HuH-7 (cell line): ENCODE measurements around the gene STXBP6.
A peak's percentile ranks its signal among the peaks of the same experiment; 100 is the strongest.

Source experiments
- DNase-seq: peaks from one replicate; pipeline ENCODE4 v3.0.0; 2011; ENCODE audit warnings: low spot score

STXBP6 gene

DNA sequence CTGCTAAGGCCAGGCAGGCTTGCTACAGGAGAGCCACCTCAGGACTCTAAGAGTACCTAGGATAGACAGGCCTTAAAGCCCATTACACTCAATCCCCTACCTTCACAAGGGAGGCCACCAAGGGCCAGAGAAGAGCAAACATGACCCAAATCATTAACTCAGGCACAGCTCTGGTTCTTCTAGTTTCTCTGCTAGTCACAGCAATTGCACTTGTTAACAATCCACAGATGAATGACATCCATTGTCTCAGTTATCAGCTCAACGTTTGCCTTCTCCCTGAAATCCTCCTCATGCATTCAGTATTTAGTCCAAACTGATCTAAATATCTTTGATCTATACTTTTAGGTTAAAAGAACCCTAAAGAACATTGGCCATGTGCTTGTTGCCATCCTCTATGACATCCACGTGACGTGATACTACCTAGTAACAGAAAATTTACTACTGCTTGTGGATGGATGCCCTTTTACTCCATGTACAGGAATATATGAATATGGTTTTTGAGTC, 164.5 kb downstream of the STXBP6 start:
- DNase-seq: peak; percentile 56

DNA sequence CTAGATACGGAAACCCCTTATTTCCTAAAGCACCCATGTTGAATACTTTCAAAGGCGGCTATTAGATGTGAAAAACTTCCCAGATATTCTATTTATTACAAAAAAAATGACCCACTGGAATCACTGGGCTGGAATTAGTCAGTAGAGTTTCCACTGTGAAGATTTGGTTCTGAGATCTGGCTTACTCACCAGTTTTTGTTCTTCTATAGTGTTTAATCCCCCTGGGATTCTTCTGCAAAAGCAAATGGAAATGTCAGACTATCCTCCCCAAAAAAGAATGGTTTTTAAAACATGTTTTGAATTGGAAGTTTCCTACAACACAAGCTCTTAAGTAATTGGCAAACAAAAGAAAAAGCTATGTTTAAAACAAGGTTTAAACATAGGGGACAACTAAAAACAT, 166.4 kb downstream of the STXBP6 start:
- DNase-seq: no peak

DNA sequence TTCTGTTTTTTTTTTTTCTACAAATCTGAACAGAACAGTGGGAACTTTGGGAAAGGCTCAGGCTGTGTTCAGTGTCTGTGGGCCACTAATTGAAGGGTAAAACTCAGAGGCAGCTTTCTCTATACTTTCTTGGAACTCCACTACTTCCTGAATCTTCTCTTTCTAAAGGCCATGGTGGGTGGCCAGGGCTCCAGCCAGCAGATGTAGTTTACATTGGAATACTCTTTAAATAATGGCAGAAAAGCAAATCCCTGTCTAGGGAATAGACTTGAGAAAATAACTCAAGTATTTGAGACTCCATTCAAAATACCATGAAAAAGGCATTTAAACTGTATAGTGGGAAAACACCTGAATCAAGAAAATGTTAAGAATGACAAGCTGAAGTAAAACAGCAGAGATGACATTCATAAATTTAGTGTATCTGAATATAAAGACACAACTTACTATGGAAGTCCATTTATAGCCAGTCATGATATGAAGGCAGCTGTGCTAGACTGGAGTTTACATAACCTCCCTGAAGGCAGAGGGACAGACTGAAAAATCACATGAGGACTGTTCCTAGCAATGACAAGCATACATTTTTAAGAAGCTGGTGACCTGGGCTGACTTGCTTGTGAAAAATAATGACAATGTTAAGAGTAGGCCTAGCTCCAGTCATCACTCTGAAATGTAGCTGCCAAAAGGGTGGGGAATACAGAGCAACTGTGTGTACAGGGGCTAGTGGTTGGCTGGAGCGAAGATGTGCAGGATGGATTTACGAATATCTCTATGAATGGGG, 168.6 kb downstream of the STXBP6 start:
- DNase-seq: no peak

DNA sequence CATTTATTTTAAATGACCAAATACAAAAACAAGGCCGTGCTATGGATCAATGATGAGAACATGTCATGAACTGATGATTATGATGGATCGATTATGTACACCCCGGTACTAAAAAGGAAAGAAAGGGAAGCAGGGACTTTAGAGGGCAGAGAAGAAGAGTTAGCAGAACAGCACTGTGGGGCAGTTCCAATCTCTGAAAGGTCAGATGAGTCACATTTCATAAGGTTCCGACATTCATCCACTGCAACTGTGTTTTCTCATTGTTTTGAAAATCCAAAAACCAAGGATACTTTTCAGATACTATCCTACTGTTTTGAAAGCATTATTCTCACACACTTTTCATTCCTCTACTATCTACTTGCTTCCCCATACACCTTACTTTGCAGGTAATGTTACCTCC, 169.3 kb downstream of the STXBP6 start:
- no peak for DNase-seq

DNA sequence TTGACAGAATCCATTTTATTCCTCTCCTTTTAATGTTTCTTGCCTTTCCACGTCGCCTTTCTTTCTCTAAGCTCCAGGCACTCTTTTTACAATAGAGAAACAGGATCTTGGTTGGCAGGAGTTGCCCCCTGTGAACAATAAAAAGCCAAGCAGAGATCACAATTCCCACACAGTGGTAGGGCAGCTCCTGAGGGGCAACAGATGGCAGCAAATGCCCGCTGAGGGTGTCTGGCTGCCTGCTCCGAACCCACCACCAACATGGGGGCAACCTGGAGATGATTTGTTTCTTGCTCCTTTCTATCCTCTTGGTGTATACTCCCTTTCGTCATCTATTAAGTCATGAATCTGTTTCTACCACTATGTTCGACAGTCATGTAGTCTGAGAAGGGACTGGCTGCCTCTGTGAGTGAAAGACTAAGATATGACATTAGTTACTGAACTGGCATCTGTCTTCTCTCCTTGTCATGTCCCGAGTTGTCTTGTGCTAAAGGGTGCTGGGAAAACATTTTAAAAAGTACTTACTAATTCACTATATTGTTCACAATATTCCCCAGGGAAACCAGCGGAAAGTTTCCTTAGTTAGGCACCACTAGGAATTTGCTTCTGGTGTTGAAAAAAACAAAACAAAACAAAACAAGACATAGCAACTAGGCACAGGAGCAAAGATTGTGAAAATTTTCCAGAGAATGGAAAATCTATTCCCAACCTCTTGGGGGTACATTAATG, 170.1 kb downstream of the STXBP6 start:
- DNase-seq: no peak

DNA sequence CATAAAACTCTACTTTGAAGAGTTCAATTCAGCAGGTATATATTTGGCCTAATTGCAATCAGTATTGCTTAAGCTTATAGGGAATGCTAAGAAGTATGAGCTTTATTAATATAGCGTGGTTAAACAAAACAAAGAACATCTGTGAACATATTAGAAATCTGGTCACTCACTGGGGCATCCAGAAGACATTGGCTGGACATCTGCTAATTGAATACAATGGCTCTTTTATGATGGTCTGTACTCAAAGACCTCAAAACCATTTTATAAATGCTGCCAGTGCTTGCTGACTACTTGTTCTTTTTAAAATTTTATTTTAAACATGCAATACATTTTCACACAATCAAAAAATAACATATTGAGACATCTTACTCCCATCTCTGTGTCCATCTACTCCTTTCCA, 173.0 kb downstream of the STXBP6 start:
- no peak for DNase-seq

DNA sequence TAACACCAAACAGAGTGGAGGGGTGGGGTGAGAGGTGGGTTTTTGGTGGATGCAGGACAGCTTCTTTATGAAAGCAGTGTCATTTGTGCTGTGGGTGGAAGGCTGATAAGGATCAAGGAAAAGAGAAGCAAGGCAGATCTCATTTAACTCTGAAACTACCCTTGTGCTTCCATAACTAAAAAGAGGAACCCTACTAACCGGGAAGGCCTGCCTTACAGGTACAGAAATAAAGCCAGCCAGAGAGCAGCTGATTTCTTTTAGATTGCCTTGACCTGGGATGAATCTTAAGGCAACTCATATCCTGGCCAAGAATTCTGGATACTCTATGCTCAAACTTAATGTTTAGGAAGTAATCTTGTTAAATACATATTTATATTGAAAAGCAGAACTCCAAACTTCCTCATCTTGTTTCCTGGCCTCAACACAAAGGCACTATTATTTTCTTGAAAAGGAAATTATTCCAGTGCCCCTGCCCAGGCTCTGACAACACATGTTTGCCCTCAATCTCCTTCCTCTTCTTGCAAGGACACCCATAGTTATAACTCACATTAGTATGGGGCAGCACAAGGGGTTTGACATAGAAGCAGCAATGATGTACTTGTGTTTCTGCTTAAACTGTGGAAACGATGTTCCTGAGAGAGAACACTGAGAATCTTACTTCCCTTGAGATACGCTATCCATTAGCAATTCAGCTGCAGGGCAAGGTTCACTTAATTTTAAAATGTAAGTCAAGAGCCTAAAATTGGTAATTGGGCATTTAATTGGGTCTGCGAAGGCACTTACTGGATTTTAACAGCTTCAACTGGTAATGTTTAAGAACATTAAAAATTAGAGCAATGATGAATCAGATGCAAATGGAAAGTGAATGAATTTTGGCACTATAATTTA, 173.7 kb downstream of the STXBP6 start:
- no peak for DNase-seq

DNA sequence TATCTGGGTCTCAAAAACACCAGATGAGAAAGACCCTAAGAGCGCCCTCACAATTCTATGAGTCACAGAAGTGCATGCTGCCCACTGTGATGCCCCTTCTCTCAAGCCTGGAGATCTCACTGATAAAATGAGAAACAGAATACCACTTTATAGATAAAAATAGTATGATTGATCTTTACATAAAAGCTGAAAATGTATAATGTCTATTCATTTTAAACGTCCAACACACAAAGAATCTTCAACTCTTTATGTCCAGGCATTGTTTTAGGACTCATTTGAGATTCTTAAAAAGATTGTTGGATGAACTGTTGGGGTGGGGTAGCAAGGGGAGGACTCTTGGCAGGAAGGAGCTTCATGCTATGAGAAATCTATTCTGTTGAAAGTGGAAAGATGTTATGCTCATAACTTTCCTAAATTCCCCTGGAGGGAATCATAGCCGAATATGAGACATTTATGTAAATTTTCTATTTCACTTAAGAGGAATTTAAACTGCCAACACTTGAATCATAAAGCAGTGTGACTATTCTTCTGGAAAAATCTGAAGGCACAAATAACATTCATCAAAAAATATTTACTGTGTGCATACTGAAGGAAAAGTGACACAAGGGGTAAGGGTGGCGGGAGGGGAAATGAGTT, 174.6 kb downstream of the STXBP6 start:
- DNase-seq: no peak

DNA sequence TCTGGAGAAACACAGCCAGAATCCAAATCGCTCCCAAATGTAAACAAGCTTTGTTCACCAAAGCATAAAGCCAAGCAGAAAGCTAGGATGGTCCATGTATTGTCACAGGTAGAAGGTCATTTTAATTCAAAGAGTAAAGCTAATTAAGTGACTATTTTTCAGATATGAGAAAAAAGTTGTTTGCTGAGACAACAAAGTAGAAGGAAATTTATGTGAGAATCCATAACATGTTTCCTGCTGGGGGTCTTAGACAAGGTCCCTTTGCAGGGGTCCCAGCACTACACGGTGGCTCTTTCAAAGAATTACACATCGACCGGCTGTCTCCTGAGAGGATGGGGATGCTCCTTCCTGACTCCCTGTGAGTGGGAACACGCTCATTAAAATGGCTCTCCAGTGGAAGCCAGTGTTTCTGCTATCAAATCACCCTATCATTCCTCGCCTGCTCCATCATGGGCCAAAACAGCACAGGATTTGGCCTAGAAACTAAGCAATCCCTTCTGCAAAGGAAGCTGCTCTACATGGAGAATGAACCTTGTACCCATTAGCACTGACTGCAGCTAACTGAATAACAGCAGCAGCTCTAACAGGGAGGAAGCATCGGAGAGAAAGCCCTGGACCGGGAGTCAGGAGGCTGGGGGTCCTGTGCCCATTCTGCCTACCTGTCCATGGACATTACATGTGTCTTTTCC, 175.3 kb downstream of the STXBP6 start:
- peak; percentile 34 for DNase-seq

DNA sequence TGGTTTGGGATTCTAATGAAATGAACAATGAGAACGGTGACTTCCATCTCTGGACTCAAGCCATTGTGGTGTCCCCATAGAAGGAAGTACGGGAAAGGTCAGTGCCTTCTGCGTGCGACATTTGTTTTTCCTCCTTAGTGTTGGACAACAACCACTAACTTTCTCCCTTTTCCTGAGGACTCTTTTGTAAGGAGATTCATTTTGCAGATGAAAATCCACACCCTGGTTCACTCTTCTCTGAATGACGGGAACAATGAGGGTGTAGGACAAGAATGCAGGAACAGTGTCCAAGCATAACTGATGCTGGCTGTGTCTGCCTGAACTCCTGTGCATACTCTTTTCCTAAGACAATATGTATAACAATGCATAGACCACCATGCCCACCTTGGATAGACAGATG, 176.4 kb downstream of the STXBP6 start:
- DNase-seq: no peak

DNA sequence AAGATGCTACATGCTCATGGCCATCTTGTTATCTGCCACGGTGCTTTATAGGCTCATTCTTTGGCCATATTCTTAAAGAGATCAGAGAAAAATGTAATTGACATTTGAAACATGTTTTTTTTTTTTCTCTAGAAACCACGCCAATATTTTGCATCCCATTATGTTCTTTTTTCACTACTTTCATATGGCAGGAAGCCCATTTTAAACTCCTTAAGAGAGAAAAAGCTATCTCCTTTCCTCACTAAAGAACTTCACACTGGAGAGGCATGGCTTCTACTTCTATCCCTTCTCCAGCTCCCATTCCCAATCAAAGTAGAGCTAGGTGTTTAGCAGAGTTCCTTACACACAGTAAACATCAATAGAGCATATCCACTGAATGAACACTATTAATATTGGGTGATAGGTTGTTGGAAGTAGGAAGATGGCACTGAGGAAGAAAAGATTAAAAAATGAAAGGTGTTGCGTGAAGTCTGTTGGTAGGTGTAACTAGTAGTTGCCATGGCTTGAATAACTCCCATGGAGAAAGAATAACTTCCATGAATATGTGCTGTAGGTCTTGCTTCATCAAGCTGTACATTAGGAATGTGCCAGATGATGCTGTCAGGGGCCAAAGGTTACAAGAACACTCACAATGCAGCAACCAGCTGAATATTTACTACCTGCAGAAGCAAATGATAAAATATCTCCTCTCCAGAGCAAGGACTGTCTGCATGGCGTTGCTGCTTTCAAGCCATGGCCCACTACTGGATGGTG, 178.8 kb downstream of the STXBP6 start:
- DNase-seq: no peak

DNA sequence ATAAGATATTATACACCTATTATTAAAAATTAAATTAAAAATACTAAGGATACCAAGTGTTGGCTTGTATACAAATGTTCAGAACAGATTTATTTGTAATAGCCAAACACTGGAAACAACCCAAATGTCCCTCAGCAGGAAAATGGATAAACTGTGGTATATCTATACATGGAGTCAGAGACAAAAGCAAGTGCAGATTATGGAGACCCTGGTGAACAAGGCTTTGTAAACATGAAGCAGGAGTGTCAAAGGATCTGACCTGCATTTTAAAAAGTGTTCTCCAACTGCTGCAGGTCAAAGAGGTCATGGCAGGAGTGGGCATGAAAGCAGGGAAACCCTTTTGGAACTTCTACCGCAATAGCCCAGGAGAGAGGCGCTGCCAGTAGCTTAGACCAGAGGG, 181.6 kb downstream of the STXBP6 start:
- DNase-seq: no peak

DNA sequence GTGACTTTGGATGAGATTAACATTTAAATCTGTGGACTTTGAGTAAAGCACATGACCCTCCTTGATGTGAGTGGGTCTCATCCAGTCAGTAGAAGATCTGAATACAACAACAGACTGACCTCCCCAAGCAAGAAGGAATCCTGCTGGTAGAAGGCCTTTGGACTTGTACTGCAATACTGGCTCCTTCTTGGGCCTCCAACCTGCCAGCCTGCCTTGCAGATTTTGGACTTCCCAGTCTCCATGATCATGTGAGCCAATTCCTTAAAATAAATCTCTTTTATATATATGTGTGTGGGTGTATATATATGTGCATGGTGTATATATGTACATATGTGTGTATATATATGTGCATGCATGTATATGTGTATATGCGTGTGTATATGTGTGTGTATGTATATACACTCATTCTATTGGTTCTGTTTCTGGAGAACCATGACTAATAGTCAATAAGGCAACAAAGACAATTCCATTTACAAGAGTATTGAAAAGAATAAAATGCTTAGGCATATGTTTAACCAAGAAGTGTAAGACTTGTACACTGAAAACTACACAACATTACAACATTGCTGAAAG, 183.8 kb downstream of the STXBP6 start:
- DNase-seq: no peak

DNA sequence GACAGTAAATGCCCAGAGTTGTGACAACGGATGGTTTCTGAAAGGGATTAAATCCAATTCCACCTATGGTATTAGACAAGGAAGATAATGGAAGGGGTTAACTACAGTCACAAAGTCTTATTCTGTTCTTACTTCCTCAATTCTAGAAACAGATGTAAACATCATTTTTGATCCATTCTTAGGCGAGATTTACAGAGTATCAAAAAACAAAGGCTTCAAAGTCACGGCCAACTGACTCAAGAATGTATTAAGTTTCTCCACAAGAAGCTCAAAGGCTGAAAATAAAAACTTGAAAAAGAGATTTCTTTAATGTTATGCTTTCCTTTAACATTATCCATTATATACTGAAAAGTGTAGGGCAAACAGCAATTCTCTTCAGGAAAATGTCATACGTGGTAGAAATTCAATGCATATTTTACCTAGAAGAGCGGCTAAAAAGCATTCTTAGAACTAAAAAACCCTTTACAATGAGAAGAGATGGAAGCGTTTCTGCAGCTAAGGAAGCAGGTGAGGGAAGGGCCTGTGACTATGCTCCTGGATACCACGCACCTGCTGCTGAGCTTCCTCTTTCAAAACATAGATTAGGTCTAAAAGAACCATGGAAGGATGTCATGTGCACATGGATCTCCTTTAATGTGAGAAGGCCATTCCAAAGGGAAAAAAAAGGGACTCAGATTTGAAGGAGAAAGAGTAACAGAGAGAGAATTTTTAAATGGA, 185.8 kb downstream of the STXBP6 start:
- no peak for DNase-seq

DNA sequence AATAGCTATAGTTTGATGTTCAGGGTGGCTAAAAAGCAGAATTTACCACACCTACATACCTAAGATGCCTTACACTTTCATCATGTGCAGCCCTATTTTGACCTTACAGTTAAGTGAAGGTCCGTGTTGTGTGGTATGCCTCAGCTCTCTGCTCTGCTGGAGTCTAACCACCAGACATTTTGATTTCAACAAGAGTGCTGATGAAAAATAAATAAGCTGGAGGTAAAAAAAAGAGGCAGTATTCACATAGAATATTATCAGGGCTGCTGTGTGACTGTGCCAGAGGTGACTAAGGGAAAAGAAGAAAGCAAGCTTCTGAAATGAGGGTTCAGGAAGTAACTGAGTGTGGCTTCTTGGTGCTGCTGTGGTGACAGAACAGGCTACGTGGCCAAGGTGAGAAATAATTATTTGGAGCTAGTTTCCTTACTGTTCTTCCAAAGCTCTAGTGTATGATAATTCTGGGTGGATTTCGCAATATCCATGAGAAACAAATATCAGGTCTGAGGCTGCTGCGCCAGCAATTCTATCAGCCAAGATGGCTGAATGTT, 188.8 kb downstream of the STXBP6 start:
- no peak for DNase-seq

DNA sequence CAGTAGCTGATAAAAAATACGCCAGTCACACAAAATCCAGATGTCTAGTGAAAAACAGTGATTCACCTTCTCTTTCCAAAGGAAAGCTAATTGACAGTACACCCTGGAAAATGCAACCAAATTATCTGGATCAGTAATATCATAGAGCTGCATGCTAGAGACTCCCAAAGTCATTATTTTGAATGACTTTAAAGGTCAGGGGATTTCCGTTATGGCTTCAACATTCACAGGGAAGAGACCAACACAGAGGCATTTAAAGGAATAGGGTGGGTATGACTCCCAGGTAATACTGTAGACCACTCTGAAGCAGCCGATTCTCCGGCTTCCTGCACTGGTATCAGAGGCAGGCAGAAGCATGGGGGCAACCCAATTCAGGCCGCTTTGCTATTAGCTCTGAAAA, 190.4 kb downstream of the STXBP6 start:
- DNase-seq: no peak

DNA sequence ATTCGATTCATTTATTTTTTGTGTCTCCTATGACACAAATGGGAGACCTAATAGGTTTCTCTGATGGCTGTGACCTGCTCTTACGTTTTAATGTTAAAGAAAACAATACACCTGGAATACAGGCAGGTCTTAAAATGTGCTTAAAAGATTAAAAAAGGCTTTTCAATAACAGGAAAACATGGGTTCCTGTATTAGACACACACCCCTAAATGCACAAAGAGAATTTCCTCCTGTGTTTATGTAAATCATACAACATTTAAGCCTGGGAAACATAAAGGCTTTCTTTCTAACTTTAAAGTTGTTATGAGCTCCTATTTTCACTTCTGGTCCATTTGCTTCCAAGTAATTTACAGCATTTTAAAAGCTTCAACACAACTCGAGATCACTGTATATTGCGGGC, 191.3 kb downstream of the STXBP6 start:
- DNase-seq: no peak

DNA sequence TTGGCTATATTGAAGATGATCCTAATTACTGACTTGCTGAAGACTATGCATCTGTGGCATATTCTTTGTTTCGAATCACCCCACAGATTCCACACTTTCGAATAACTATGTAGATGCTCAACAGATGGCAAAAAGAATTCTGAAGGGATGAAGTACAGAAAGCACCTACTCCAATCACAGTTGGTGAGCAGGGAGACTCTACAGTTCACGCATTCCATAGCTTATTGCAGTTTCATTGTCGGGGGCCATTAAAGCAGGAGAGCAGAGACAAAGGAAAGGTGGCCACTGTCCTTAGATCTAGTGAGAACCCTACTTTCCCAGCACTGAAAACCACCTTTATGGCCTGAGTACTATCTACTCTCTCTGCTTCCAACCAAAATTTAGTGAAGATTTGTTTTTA, 191.9 kb downstream of the STXBP6 start:
- DNase-seq: no peak

DNA sequence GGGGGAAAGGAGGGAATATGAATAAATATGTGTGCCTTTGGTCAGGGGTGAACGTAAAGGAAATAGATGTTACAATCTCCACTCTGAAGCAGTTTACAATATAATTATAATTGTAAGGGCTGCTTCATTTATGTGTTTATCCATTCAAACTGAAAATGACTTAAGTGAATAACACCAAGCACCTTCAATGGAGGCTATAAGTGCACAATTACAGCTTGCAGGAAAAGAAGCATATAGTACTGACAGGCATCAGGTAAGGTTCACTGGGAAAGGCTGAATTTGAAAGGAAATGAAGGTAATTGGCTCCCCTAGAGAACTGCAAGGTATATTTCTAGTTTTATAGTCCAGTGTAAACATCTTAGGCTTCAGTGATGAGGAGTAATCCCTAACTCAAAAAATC, 192.7 kb downstream of the STXBP6 start:
- DNase-seq: no peak
